ENCODE data around the gene PROCA1. TPM values are rescaled to one million over a fixed set of nuclear protein-coding genes. Genes with fewer than 3 reads are reported as not detected.

Gene PROCA1
- polyA plus RNA-seq, 1 of the 3 experiments (the other 2 are of a cell fraction): 7.1 TPM

DNA sequence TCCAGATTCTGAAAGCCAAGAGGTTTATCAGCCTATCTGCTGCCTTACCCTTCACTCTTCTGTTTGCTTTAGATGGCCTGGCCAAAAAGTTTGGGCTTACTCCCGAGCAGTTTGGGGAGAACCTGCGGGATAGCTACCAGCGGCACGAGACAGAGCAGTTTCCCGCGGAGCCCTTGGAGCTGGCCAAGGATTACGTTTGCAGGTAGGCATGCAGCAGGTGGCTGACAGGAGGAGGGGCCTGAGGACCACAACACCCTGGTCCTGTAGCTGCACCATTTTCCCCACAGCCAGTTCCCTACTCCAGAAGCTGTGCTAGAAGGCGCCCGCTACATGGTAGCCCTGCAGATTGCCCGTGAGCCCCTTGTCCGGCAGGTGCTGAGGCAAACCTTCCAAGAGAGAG, 29.0 kb downstream of the PROCA1 start:
- Histone ChIP-seq H3K79me2 (ENCODE audit: insufficient read depth) (no peaks in the 10 kb centered on the region), H3K4me3 (ENCODE audit: low read depth in 2 of 2, low read length in 1 of 2) (no peak overlapping the region), H4K20me1 (ENCODE audit: insufficient read depth) (no peaks in the 10 kb centered on the region), H3K4me2 (no peak overlapping the region), H3K9me2 (no peaks in the 10 kb centered on the region), H3K27me3 (ENCODE audit: insufficient read depth) (no peaks in the 10 kb centered on the region), H3K9me3 (no peaks in the 10 kb centered on the region), H3K9ac (no peak overlapping the region), H3K4me1 (ENCODE audit: control insufficient read depth in 1 of 2, insufficient read depth in 2 of 2, low read depth in 1 of 2, low read length in 1 of 2) (no peaks in the 10 kb centered on the region), H3K36me3 (replicated peaks in 1 of 2; ENCODE audit: control insufficient read depth in 1 of 2, insufficient read depth in 2 of 2, low read length in 1 of 2) (peaks cover 77 to 78% of the 10 kb centered on the region in 2 experiments), H3K27ac (ENCODE audit: low read depth in 2 of 2, low read length in 1 of 2) (no peak overlapping the region), H3F3A (replicated peaks; ENCODE audit: insufficient read depth) (peaks cover 5% of the 10 kb centered on the region), H2AFZ (ENCODE audit: low read depth) (no peak overlapping the region)
- TF ChIP-seq USF2 (IDR thresholded peaks at IDR 0.05; ENCODE audit: borderline replicate concordance, low read depth, low read length): no peak
- no peak for TF ChIP-seq RCOR1 (IDR thresholded peaks at IDR 0.05; ENCODE audit: low read length)
- TF ChIP-seq FOSL2 (IDR thresholded peaks at IDR 0.05; ENCODE audit: borderline replicate concordance, low read depth): no peak
- TF ChIP-seq RFX5 (IDR thresholded peaks at IDR 0.05; ENCODE audit: low read length): no peak
- TF ChIP-seq, protein P1, sequence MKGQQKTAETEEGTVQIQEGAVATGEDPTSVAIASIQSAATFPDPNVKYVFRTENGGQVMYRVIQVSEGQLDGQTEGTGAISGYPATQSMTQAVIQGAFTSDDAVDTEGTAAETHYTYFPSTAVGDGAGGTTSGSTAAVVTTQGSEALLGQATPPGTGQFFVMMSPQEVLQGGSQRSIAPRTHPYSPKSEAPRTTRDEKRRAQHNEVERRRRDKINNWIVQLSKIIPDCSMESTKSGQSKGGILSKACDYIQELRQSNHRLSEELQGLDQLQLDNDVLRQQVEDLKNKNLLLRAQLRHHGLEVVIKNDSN (IDR thresholded peaks at IDR 0.05; ENCODE audit: borderline replicate concordance, low read depth): no peak
- TF ChIP-seq FOXM1 (IDR thresholded peaks at IDR 0.05; ENCODE audit: low read depth): no peak
- TF ChIP-seq SIN3A (IDR thresholded peaks at IDR 0.05; ENCODE audit: borderline replicate concordance, low read depth, low read length): no peak
- TF ChIP-seq GATA2 (CRISPR knock-in tag; IDR thresholded peaks at IDR 0.05): no peak
- no peak for TF ChIP-seq SMC3 (IDR thresholded peaks at IDR 0.05; ENCODE audit: low read depth, low read length)
- TF ChIP-seq, protein P2, sequence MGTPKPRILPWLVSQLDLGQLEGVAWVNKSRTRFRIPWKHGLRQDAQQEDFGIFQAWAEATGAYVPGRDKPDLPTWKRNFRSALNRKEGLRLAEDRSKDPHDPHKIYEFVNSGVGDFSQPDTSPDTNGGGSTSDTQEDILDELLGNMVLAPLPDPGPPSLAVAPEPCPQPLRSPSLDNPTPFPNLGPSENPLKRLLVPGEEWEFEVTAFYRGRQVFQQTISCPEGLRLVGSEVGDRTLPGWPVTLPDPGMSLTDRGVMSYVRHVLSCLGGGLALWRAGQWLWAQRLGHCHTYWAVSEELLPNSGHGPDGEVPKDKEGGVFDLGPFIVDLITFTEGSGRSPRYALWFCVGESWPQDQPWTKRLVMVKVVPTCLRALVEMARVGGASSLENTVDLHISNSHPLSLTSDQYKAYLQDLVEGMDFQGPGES (IDR thresholded peaks at IDR 0.05; ENCODE audit: low read depth, low read length): no peak
- no peak for TF ChIP-seq EZH2phosphoT487 (IDR thresholded peaks at IDR 0.05; ENCODE audit: borderline replicate concordance, low read depth)
- no peak for TF ChIP-seq GABPA (IDR thresholded peaks at IDR 0.05; ENCODE audit: low read depth)
- 97% methylated on average over 10 of the region's 11 CpGs for WGBS (ENCODE audit: low lambda C conversion rate)
- DNase-seq: no peak
- ChIA-PET CTCF (interaction anchor here (1.4 to 1.6 kb wide), 3 partner anchors 14 to 36 kb away, joined by 4 read pairs; no protein-coding TSS in a partner anchor), POLR2A (no interaction called here)

GRCh38 chr17:28675980-28676379, 35.7 kb downstream of the PROCA1 start:
- H3F3A ChIP-seq (replicated peaks; ENCODE audit: insufficient read depth): no peaks in the 10 kb centered on the region
- no peak overlapping the region for H2AFZ ChIP-seq (ENCODE audit: low read depth)
- 89% methylated on average over 7 of the region's 7 CpGs for WGBS (ENCODE audit: low lambda C conversion rate)
- no peak overlapping the region for H3K4me2 ChIP-seq
- DNase-seq: no peak
- H3K4me1 ChIP-seq (ENCODE audit: control insufficient read depth in 1 of 2, insufficient read depth in 2 of 2, low read depth in 1 of 2, low read length in 1 of 2): no peaks in the 10 kb centered on the region
- no peaks in the 10 kb centered on the region for H4K20me1 ChIP-seq (ENCODE audit: insufficient read depth)
- H3K9me3 ChIP-seq: no peaks in the 10 kb centered on the region
- CTCF ChIA-PET: interaction anchor here (1.1 to 1.9 kb wide), 4 partner anchors 14 to 49 kb away, joined by 3 to 7 read pairs (median 4); partner anchors contain the start of genes BLTP2 and SUPT6H
- no peak overlapping the region for H3K27ac ChIP-seq (ENCODE audit: low read depth in 2 of 2, low read length in 1 of 2)
- POLR2A ChIA-PET: no interaction called here
- H3K36me3 ChIP-seq (replicated peaks in 1 of 2; ENCODE audit: control insufficient read depth in 1 of 2, insufficient read depth in 2 of 2, low read length in 1 of 2): peaks cover 72 to 86% of the 10 kb centered on the region in 2 experiments
- no peaks in the 10 kb centered on the region for H3K9me2 ChIP-seq
- H3K9ac ChIP-seq: no peak overlapping the region
- peaks cover 2% of the 10 kb centered on the region; the same call in 1 of the 2 replicates for H3K79me2 ChIP-seq (ENCODE audit: insufficient read depth)
- H3K4me3 ChIP-seq (ENCODE audit: low read depth in 2 of 2, low read length in 1 of 2): no peak overlapping the region
- TF ChIP-seq RAD21 (IDR thresholded peaks at IDR 0.05; ENCODE audit: low read length) (peak; percentile 13; the same call in 1 of the 2 replicates), USF2 (IDR thresholded peaks at IDR 0.05; ENCODE audit: borderline replicate concordance, low read depth, low read length) (no peak)
- no peaks in the 10 kb centered on the region for H3K27me3 ChIP-seq (ENCODE audit: insufficient read depth)
